OCI-LY7 (cell line): Measurements from ENCODE around the gene NUTF2. TPM values are rescaled to one million over a fixed set of nuclear protein-coding genes. Genes with fewer than 3 reads are reported as not detected.

Experiments
- BruUV-seq: library from RNA; stranded (reverse); fragments of 400-500 nt; replicated peaks from 2 replicates; lab custom pipeline; 2021; lab: Mats Ljungman, UMichigan
- CTCF ChIA-PET: fragments of 300-600 bp; sonication (Branson Sonifier 250); formaldehyde crosslinking; loops from one replicate; lab custom pipeline; 2022; ENCODE audit warnings: antibody characterized with exemption; ENCODE audit not compliant: unreplicated experiment; lab: Charles Lee
- POLR2A ChIA-PET: fragments of 300-600 bp; sonication (Branson Sonifier 250); formaldehyde crosslinking; loops from one replicate; lab custom pipeline; 2022; ENCODE audit warnings: antibody characterized with exemption; lab: Charles Lee
- DNase-seq: peaks from one replicate; pipeline ENCODE4 v3.0.0-alpha.2; 2015; ENCODE audit warnings: low spot score
- H2AFZ ChIP-seq: fragments of 200-600 bp; sonication (generic), shearing (Covaris generic); 2 replicates; pipeline ENCODE4 v1.6.1; 2014; ENCODE audit warnings: mild to moderate bottlenecking, antibody characterized with exemption, low read length, moderate library complexity
- H3K27ac ChIP-seq: fragments of 200-600 bp; sonication (generic); 2 replicates; pipeline ENCODE4 v1.5.1; 2014; ENCODE audit warnings: mixed run types, low read depth, mild to moderate bottlenecking, moderate library complexity, low read length, inconsistent platforms; ENCODE audit not compliant: poor library complexity, severe bottlenecking
- H3K36me3 ChIP-seq: fragments of 200-600 bp; sonication (generic); 2 replicates; pipeline ENCODE4 v1.6.1; 2014; ENCODE audit warnings: mild to moderate bottlenecking, antibody characterized with exemption, low read length, moderate library complexity, mixed read lengths; ENCODE audit not compliant: insufficient read depth
- H3K4me1 ChIP-seq: fragments of 200-600 bp; sonication (generic); 2 replicates; pipeline ENCODE4 v1.5.1; 2014; ENCODE audit warnings: mild to moderate bottlenecking, low read length; ENCODE audit not compliant: insufficient read depth, poor library complexity, severe bottlenecking
- H3K4me2 ChIP-seq: fragments of 200-600 bp; sonication (generic); 2 replicates; pipeline ENCODE4 v1.6.1; 2014; ENCODE audit warnings: mild to moderate bottlenecking, low read length
- H3K4me3 ChIP-seq: fragments of 200-600 bp; sonication (generic); 2 replicates; pipeline ENCODE4 v1.5.1; 2014; ENCODE audit warnings: mild to moderate bottlenecking, low read depth, low read length; ENCODE audit not compliant: poor library complexity, severe bottlenecking
- H3K79me2 ChIP-seq: fragments of 200-600 bp; sonication (generic); 2 replicates; pipeline ENCODE4 v1.6.1; 2016; ENCODE audit warnings: low read depth, mild to moderate bottlenecking, low read length, moderate library complexity, mixed read lengths; ENCODE audit not compliant: insufficient read depth
- H3K9me2 ChIP-seq: fragments of 200-600 bp; sonication (generic); 2 replicates; pipeline ENCODE4 v1.6.1; 2016; ENCODE audit warnings: mild to moderate bottlenecking, low read length, mixed read lengths; ENCODE audit not compliant: insufficient read depth
- H3K9me3 ChIP-seq: fragments of 200-600 bp; sonication (generic); 2 replicates; pipeline ENCODE4 v1.6.1; 2014; ENCODE audit warnings: mild to moderate bottlenecking, mixed run types, low read length, mixed read lengths
- H4K20me1 ChIP-seq: fragments of 200-600 bp; sonication (generic); 2 replicates; pipeline ENCODE4 v1.6.1; 2014; ENCODE audit warnings: mild to moderate bottlenecking, antibody characterized with exemption, low read length, moderate library complexity, mixed read lengths; ENCODE audit not compliant: insufficient read depth
- CTCF ChIP-seq: fragments of 200-600 bp; sonication (generic); conservative IDR thresholded peaks from 2 replicates; pipeline ENCODE4 v1.5.1; 2014; ENCODE audit warnings: mild to moderate bottlenecking, antibody characterized with exemption, low read length, moderate library complexity, mixed read lengths
- EZH2phosphoT487 ChIP-seq: fragments of 200-600 bp; sonication (generic); IDR thresholded peaks from 2 replicates; pipeline ENCODE4 v1.6.1; 2018; ENCODE audit warnings: low read depth, borderline replicate concordance, mild to moderate bottlenecking, mixed run types, antibody characterized with exemption, low read length, moderate library complexity, mixed read lengths
- intact Hi-C: fragments of 100-400 bp; cut with micrococcal nuclease; formaldehyde crosslinking; loops from one replicate; pipeline ENCODE4 v1.10.0; 2022; ENCODE audit not compliant: unreplicated experiment
- total RNA-seq, 2 experiments: library from RNA; depleted of rRNA in 1 of 2; stranded (reverse); fragments of >200 nt in 1 of 2; shearing (Covaris generic) in 1 of 2; gene quantifications; 2 replicates each; pipeline ENCODE4 v1.2.3, GENCODE V29; 2014 to 2022

Gene NUTF2
- total RNA-seq, 2 experiments from 2014 or later, result 143 to 187 TPM

GRCh38 chr16:67882374-67883145 is 35.8 kb downstream of the NUTF2 start:
- H3K4me2 ChIP-seq, result no peak overlapping the region
- no peaks in the 10 kb centered on the region for H3K79me2 ChIP-seq
- H3K9me3 ChIP-seq, result no peaks in the 10 kb centered on the region
- no peaks in the 10 kb centered on the region for H3K9me2 ChIP-seq
- CTCF ChIA-PET, result interaction anchor here (0.5 to 1.0 kb wide), 2 partner anchors 99 to 158 kb away, joined by 3 read pairs; no protein-coding TSS in a partner anchor
- no peaks in the 10 kb centered on the region for H3K4me1 ChIP-seq
- TF ChIP-seq CTCF, result no peak
- no peak for TF ChIP-seq EZH2phosphoT487
- H3K36me3 ChIP-seq, result peaks cover 82% of the 10 kb centered on the region
- H3K27ac ChIP-seq, result no peak overlapping the region
- BruUV-seq, result no TSS peak
- DNase-seq, result no peak
- H3K4me3 ChIP-seq, result no peak overlapping the region
- H4K20me1 ChIP-seq, result no peaks in the 10 kb centered on the region
- POLR2A ChIA-PET, result no interaction called here
- intact Hi-C loops, result loop anchor here (1.0 to 5.0 kb wide), 2 partner anchors 46 to 180 kb away; no protein-coding TSS in a partner anchor
- no peak overlapping the region for H2AFZ ChIP-seq

GRCh38 chr16:67883146-67883871 is 36.6 kb downstream of the NUTF2 start:
- H3K4me3 ChIP-seq, result no peak overlapping the region
- H3K4me2 ChIP-seq, result no peak overlapping the region
- TF ChIP-seq EZH2phosphoT487 (no peak), CTCF (no peak)

More at GRCh38 chr16:67883146-67883871, 36.6 kb downstream of the NUTF2 start:
- no peaks in the 10 kb centered on the region for H3K9me2 ChIP-seq
- H3K79me2 ChIP-seq, result no peaks in the 10 kb centered on the region
- intact Hi-C loops, result loop anchor here (1.0 to 5.0 kb wide), 2 partner anchors 45 to 179 kb away; no protein-coding TSS in a partner anchor
- no peak for DNase-seq
- no peaks in the 10 kb centered on the region for H3K9me3 ChIP-seq
- H3K4me1 ChIP-seq, result no peaks in the 10 kb centered on the region
- ChIA-PET CTCF (interaction anchor here (0.5 to 1.0 kb wide), 6 partner anchors 41 to 157 kb away, joined by 3 to 8 read pairs (median 3); partner anchors contain the start of gene CTRL), POLR2A (interaction anchor here (0.6 kb wide), 1 partner anchor 114 kb away, joined by 3 read pairs; no protein-coding TSS in a partner anchor)
- peaks cover 75% of the 10 kb centered on the region for H3K36me3 ChIP-seq
- H2AFZ ChIP-seq, result no peak overlapping the region
- no peak overlapping the region for H3K27ac ChIP-seq
- no peaks in the 10 kb centered on the region for H4K20me1 ChIP-seq
- no TSS peak for BruUV-seq
